ENCODE measurements around the gene PLA2G6. TPM values are rescaled to one million over a fixed set of nuclear protein-coding genes. Genes with fewer than 3 reads are reported as not detected.

Gene PLA2G6
- total and polyA plus RNA-seq, 9 donors, result 16.4 to 68.4 (median 39.4) TPM

DNA sequence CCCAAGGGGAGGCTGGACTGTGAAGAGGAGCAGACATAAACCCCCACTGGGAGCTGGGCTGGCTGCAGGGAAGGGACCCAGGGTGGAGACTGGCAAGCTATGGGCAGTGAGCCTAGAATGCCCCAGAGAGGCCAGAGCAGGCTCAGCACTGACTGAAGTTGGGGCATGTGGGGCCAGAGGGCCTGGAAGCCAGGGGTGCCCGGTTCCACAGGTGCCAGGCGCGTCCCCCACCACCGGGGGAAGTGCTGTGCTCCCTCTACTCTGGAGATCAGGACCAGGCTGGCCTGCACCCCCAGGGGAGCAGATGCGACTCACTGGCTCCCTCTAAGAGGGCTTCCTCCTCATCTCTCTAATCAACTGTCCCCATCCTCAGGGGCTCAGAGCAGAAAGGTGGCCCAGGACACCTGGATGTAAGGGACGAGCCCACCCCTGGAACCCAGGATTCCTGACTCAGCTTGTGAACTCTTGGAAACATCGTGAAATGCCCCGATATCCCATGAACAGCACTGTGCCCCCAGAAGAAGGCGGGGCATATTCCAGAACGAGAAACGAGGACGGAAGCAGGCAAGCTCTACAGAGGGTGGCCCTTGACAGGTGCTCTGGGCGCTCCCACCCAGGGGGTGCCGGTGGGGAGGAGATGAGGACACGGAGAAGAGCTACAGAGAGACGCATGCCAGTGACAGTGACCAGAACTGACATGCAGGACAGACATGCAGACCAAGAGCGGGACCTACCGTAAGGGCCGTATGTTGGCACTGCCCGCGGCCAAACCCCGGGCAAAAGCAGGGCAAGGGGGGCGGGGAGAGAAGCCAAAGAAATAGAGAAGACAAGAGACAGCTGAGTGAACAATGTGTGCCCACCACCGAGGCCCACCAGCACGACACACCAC lies 40.5 kb upstream of the PLA2G6 start:
- Histone ChIP-seq H3K9me3 (no peaks in the 10 kb centered on the region), H3K27ac (no peak overlapping the region), H3K4me1 (ENCODE audit: insufficient read depth) (peaks cover 9% of the 10 kb centered on the region), H3K36me3 (no peaks in the 10 kb centered on the region), H3K4me3 (no peak overlapping the region), H3K27me3 (no peaks in the 10 kb centered on the region)
- no peak for DNase-seq
- TF ChIP-seq POLR2A (IDR thresholded peaks at IDR 0.05), result no peak
- no peak for TF ChIP-seq EP300 (IDR thresholded peaks at IDR 0.05)
- intact Hi-C loops (cut with DNase I), result no loop called here
- WGBS, 3 donors, result 86 to 89% (median 87%) methylated on average over 25 of the region's 25 CpGs

DNA sequence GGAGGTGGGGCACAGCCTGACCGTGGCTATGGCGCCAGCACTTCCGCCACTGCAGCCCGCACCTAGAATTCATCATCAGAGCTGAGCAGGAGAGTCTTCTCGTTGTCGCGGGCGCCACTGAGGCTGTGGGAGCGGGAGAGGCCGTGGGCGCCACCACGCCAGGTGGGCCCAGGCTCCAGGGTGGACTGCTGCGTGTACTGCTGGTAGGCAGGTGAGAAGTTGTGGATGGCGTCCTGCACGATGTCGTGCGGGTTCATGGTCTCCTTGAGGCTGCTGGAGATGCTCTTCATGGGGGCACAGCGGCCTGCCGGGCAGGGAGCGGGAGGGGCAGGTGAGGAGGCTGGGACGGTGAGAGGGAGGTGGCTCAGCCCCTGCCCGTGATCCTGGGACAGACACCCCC lies 39.8 kb upstream of the PLA2G6 start:
- intact Hi-C loops (cut with DNase I), result no loop called here
- no peak for DNase-seq

DNA sequence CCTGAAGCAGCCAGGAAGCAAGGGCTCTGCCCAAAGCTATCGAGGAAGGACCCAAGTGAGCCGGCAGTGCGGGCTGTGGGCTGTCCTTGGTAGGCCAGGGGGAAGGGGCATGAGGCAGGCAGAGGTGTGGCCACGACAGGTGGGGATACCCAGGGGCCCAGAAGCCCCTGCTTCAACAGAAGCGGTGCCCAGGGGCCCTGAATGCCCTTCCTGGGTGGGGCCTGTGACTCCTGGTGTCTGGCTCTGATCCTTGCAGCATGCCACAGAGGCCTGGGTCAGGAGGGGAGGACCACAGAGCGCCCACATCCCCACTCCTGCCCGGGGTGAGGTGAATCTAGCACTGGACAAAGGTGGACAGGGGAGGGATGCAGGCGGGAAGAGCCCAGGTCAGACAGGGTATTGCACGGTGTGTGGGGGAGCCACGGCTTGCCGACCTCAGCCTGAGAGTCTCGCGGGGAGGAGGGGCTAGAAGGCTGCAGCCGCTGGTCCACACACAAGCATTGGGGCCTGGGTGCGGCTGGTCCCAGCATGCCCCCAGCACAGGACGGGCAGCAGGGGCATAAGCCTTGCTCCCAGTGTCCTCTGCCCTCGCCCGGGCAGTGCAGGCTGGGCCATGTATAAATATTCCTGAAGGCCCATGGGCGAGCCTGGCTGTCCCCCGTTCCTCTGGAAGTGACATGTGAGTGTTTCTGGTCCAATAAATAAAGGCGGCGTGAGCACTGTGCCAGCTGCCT lies 39.2 kb upstream of the PLA2G6 start:
- Histone ChIP-seq H3K27ac (peak overlapping the region in 1 of 2 donors; percentile 54), H3K4me1 (ENCODE audit: insufficient read depth) (peaks cover 9% of the 10 kb centered on the region), H3K27me3 (no peaks in the 10 kb centered on the region), H3K36me3 (no peaks in the 10 kb centered on the region), H3K4me3 (no peak overlapping the region), H3K9me3 (no peaks in the 10 kb centered on the region)
- TF ChIP-seq, protein P1, sequence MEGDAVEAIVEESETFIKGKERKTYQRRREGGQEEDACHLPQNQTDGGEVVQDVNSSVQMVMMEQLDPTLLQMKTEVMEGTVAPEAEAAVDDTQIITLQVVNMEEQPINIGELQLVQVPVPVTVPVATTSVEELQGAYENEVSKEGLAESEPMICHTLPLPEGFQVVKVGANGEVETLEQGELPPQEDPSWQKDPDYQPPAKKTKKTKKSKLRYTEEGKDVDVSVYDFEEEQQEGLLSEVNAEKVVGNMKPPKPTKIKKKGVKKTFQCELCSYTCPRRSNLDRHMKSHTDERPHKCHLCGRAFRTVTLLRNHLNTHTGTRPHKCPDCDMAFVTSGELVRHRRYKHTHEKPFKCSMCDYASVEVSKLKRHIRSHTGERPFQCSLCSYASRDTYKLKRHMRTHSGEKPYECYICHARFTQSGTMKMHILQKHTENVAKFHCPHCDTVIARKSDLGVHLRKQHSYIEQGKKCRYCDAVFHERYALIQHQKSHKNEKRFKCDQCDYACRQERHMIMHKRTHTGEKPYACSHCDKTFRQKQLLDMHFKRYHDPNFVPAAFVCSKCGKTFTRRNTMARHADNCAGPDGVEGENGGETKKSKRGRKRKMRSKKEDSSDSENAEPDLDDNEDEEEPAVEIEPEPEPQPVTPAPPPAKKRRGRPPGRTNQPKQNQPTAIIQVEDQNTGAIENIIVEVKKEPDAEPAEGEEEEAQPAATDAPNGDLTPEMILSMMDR (IDR thresholded peaks at IDR 0.05), result no peak
- no peak for TF ChIP-seq EP300 (IDR thresholded peaks at IDR 0.05)
- no peak for TF ChIP-seq POLR2A (IDR thresholded peaks at IDR 0.05)
- intact Hi-C loops (cut with DNase I), result no loop called here
- DNase-seq, result no peak
- 78 to 82% (median 79%) methylated on average over 20 to 22 of the region's 22 CpGs for WGBS, 3 donors

More for the DNA sequence above, 39.8 kb upstream of the PLA2G6 start:
- Histone ChIP-seq H3K27ac (no peak overlapping the region), H3K36me3 (no peaks in the 10 kb centered on the region), H3K9me3 (no peaks in the 10 kb centered on the region), H3K4me1 (ENCODE audit: insufficient read depth) (peaks cover 9% of the 10 kb centered on the region), H3K4me3 (no peak overlapping the region), H3K27me3 (no peaks in the 10 kb centered on the region)
- TF ChIP-seq, protein P1 (IDR thresholded peaks at IDR 0.05), result no peak
- no peak for TF ChIP-seq EP300 (IDR thresholded peaks at IDR 0.05)
- TF ChIP-seq POLR2A (IDR thresholded peaks at IDR 0.05), result no peak
- WGBS, 3 donors, result 88 to 91% (median 90%) methylated on average over 22 of the region's 22 CpGs

DNA sequence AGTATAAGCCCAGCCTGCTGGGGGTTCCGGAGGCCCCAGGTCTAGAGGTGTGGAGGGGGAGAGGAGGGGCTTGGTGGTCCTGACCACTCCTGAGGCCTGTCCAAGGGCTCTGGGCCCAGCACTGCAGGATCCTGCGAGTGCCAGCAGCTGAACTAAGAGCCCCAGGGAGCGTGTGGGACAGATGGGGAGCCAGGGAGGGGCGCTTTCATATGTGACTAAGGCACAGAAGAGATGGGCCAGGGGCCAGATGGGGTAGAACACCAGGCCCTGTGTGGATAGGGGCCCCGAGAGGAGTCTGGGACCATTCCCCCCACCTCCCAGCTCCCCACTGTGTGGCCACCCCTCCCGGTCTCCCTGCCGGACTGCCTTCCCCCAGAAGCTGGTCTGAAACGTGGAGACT lies 38.5 kb upstream of the PLA2G6 start:
- no peaks in the 10 kb centered on the region for H3K36me3 ChIP-seq
- intact Hi-C loops (cut with DNase I), result no loop called here
- no peak for DNase-seq
- H3K9me3 ChIP-seq, result no peaks in the 10 kb centered on the region
- WGBS, 3 donors, result 77 to 80% (median 80%) methylated on average over 8 of the region's 8 CpGs
- peaks cover 9% of the 10 kb centered on the region for H3K4me1 ChIP-seq (ENCODE audit: insufficient read depth)
- no peak for TF ChIP-seq EP300 (IDR thresholded peaks at IDR 0.05)
- H3K4me3 ChIP-seq, result no peak overlapping the region
- peak overlapping the region; percentile 54 to 92 for H3K27ac ChIP-seq
- no peaks in the 10 kb centered on the region for H3K27me3 ChIP-seq

DNA sequence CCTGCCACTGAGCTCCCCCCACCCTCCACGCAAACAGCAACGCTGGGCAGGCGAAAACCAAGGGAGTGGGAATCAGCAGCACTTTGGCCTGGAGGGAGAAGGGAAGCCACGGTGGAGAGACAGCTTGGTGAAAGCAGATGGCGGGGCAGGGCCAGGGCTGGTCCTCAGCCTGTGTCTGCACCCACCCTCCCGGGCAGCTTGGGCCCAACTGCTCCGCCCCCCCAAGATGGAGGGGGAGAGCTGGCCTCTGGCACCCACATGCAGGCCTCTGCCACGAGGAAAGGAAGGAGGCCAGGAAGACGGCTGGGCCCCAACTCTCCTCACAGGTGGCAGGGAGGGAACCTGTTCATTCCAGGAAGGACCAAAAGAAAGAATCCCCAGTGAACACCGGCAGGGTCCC lies 38.0 kb upstream of the PLA2G6 start:
- 64 to 71% (median 69%) methylated on average over 10 of the region's 10 CpGs for whole genome bisulfite sequencing, 3 donors
- no peak for TF ChIP-seq POLR2A (IDR thresholded peaks at IDR 0.05)
- TF ChIP-seq, protein P1 (IDR thresholded peaks at IDR 0.05), result no peak
- no peak for TF ChIP-seq EP300 (IDR thresholded peaks at IDR 0.05)
- peaks cover 9% of the 10 kb centered on the region for H3K4me1 ChIP-seq (ENCODE audit: insufficient read depth)
- peak overlapping the region; percentile 54 to 92 for H3K27ac ChIP-seq
- no peaks in the 10 kb centered on the region for H3K27me3 ChIP-seq
- no peak overlapping the region for H3K4me3 ChIP-seq
- intact Hi-C loops (cut with DNase I), result no loop called here
- H3K36me3 ChIP-seq, result no peaks in the 10 kb centered on the region
- DNase-seq, result peak in 1 of 5 donors; percentile 39
- no peaks in the 10 kb centered on the region for H3K9me3 ChIP-seq

Data from ovary (tissue), 9 donors.